ENCODE data around the gene OTOP2.
"Not testable (repeated sequence)": the region's sequence is repeated elsewhere in the genome, so short reads cannot be mapped to it uniquely, and the experiment has no call there.

The OTOP2 gene

GRCh38 chr17:74909097-74909496, 15.0 kb upstream of the OTOP2 start:
- in situ Hi-C loops (cut with MboI; ENCODE audit: low sequenced_read_pairs); H3K4me3 ChIP-seq; H3K9me3 ChIP-seq; DNase-seq (ENCODE audit: low spot score in 2 of 2); H3K36me3 ChIP-seq (replicated peaks); H3K4me1 ChIP-seq; H3K27me3 ChIP-seq (ENCODE audit: low read depth): not testable (repeated sequence)

- DNase-seq (ENCODE audit: low spot score in 2 of 2); H3K4me3 ChIP-seq; H3K27me3 ChIP-seq (ENCODE audit: low read depth); H3K4me1 ChIP-seq; H3K9me3 ChIP-seq; H3K36me3 ChIP-seq (replicated peaks); in situ Hi-C loops (cut with MboI; ENCODE audit: low sequenced_read_pairs): not testable (repeated sequence)
Measured at GRCh38 chr17:74911423-74911822, 12.7 kb upstream of the OTOP2 start.

GRCh38 chr17:74916136-74916850, 7.8 kb upstream of the OTOP2 start:
- Histone ChIP-seq H3K4me1 (no peaks in the 10 kb centered on the region), H3K36me3 (replicated peaks) (no peaks in the 10 kb centered on the region), H3K9me3 (no peaks in the 10 kb centered on the region), H3K27me3 (ENCODE audit: low read depth) (no peaks in the 10 kb centered on the region), H3K4me3 (no peak overlapping the region)
- no peak for DNase-seq (ENCODE audit: low spot score in 2 of 2)
- in situ Hi-C loops (cut with MboI; ENCODE audit: low sequenced_read_pairs), result no loop called here

- Histone ChIP-seq H3K36me3 (replicated peaks) (no peaks in the 10 kb centered on the region), H3K27me3 (ENCODE audit: low read depth) (no peaks in the 10 kb centered on the region), H3K4me3 (no peak overlapping the region), H3K4me1 (no peaks in the 10 kb centered on the region), H3K9me3 (no peaks in the 10 kb centered on the region)
- in situ Hi-C loops (cut with MboI; ENCODE audit: low sequenced_read_pairs), result no loop called here
- no peak for DNase-seq (ENCODE audit: low spot score in 2 of 2)
Measured at GRCh38 chr17:74916851-74917199, 7.2 kb upstream of the OTOP2 start.

- Histone ChIP-seq H3K4me1 (no peaks in the 10 kb centered on the region), H3K4me3 (no peak overlapping the region), H3K36me3 (replicated peaks) (no peaks in the 10 kb centered on the region), H3K27me3 (ENCODE audit: low read depth) (no peaks in the 10 kb centered on the region), H3K9me3 (no peaks in the 10 kb centered on the region)
- no peak for DNase-seq (ENCODE audit: low spot score in 2 of 2)
- in situ Hi-C loops (cut with MboI; ENCODE audit: low sequenced_read_pairs), result no loop called here
Measured at GRCh38 chr17:74917430-74917829, 6.6 kb upstream of the OTOP2 start.

GRCh38 chr17:74918906-74919305, 5.2 kb upstream of the OTOP2 start:
- Histone ChIP-seq H3K36me3 (replicated peaks) (no peaks in the 10 kb centered on the region), H3K4me3 (no peak overlapping the region), H3K27me3 (ENCODE audit: low read depth) (peaks cover 11% of the 10 kb centered on the region), H3K9me3 (no peaks in the 10 kb centered on the region), H3K4me1 (no peaks in the 10 kb centered on the region; the same call in 1 of the 2 replicates)
- in situ Hi-C loops (cut with MboI; ENCODE audit: low sequenced_read_pairs), result no loop called here
- DNase-seq (ENCODE audit: low spot score in 2 of 2), result no peak

- DNase-seq (ENCODE audit: low spot score in 2 of 2), result peak in 1 of 2 experiments; percentile 61
- peaks cover 18% of the 10 kb centered on the region for H3K27me3 ChIP-seq (ENCODE audit: low read depth)
- no peak overlapping the region for H3K4me3 ChIP-seq
- in situ Hi-C loops (cut with MboI; ENCODE audit: low sequenced_read_pairs), result loop anchor here (10.0 kb wide), 1 partner anchor 495 kb away; no protein-coding TSS in a partner anchor
- H3K9me3 ChIP-seq, result no peaks in the 10 kb centered on the region
- H3K4me1 ChIP-seq, result no peaks in the 10 kb centered on the region; the same call in 1 of the 2 replicates
- no peaks in the 10 kb centered on the region for H3K36me3 ChIP-seq (replicated peaks)
Measured at GRCh38 chr17:74919440-74920305, 4.4 kb upstream of the OTOP2 start.

GRCh38 chr17:74920306-74920620, 3.8 kb upstream of the OTOP2 start:
- Histone ChIP-seq H3K36me3 (replicated peaks) (no peaks in the 10 kb centered on the region), H3K4me3 (no peak overlapping the region), H3K4me1 (no peaks in the 10 kb centered on the region; the same call in 1 of the 2 replicates), H3K27me3 (ENCODE audit: low read depth) (peaks cover 24% of the 10 kb centered on the region), H3K9me3 (no peaks in the 10 kb centered on the region)
- in situ Hi-C loops (cut with MboI; ENCODE audit: low sequenced_read_pairs), result loop anchor here (10.0 kb wide), 1 partner anchor 495 kb away; no protein-coding TSS in a partner anchor
- no peak for DNase-seq (ENCODE audit: low spot score in 2 of 2)

- DNase-seq (ENCODE audit: low spot score in 2 of 2), result peak in 1 of 2 experiments; percentile 36
- H3K4me3 ChIP-seq, result no peak overlapping the region
- no peaks in the 10 kb centered on the region; the same call in 1 of the 2 replicates for H3K4me1 ChIP-seq
- no peaks in the 10 kb centered on the region for H3K36me3 ChIP-seq (replicated peaks)
- in situ Hi-C loops (cut with MboI; ENCODE audit: low sequenced_read_pairs), result loop anchor here (10.0 kb wide), 1 partner anchor 494 kb away; no protein-coding TSS in a partner anchor
- H3K9me3 ChIP-seq, result no peaks in the 10 kb centered on the region
- peaks cover 28% of the 10 kb centered on the region for H3K27me3 ChIP-seq (ENCODE audit: low read depth)
Measured at GRCh38 chr17:74920642-74921025, 3.4 kb upstream of the OTOP2 start.

GRCh38 chr17:74921026-74921681, 2.9 kb upstream of the OTOP2 start:
- in situ Hi-C loops (cut with MboI; ENCODE audit: low sequenced_read_pairs), result loop anchor here (10.0 kb wide), 1 partner anchor 494 kb away; no protein-coding TSS in a partner anchor
- no peak overlapping the region for H3K4me3 ChIP-seq
- no peaks in the 10 kb centered on the region for H3K9me3 ChIP-seq
- no peaks in the 10 kb centered on the region; the same call in 1 of the 2 replicates for H3K4me1 ChIP-seq
- no peak for DNase-seq (ENCODE audit: low spot score in 2 of 2)
- H3K27me3 ChIP-seq (ENCODE audit: low read depth), result peaks cover 33% of the 10 kb centered on the region
- no peaks in the 10 kb centered on the region for H3K36me3 ChIP-seq (replicated peaks)

GRCh38 chr17:74921769-74922168, 2.3 kb upstream of the OTOP2 start:
- no peak for DNase-seq (ENCODE audit: low spot score in 2 of 2)
- H3K27me3 ChIP-seq (ENCODE audit: low read depth), result peaks cover 36% of the 10 kb centered on the region

GRCh38 chr17:74922172-74922571, 1.9 kb upstream of the OTOP2 start:
- Histone ChIP-seq H3K4me1 (no peaks in the 10 kb centered on the region; the same call in 1 of the 2 replicates), H3K36me3 (replicated peaks) (no peaks in the 10 kb centered on the region), H3K27me3 (ENCODE audit: low read depth) (peaks cover 38% of the 10 kb centered on the region), H3K9me3 (no peaks in the 10 kb centered on the region), H3K4me3 (no peak overlapping the region)
- in situ Hi-C loops (cut with MboI; ENCODE audit: low sequenced_read_pairs), result loop anchor here (10.0 kb wide), 1 partner anchor 493 kb away; no protein-coding TSS in a partner anchor
- no peak for DNase-seq (ENCODE audit: low spot score in 2 of 2)

More at GRCh38 chr17:74921769-74922168, 2.3 kb upstream of the OTOP2 start:
- H3K36me3 ChIP-seq (replicated peaks), result no peaks in the 10 kb centered on the region
- H3K4me1 ChIP-seq, result no peaks in the 10 kb centered on the region; the same call in 1 of the 2 replicates
- no peaks in the 10 kb centered on the region for H3K9me3 ChIP-seq
- H3K4me3 ChIP-seq, result no peak overlapping the region
- in situ Hi-C loops (cut with MboI; ENCODE audit: low sequenced_read_pairs), result loop anchor here (10.0 kb wide), 1 partner anchor 493 kb away; no protein-coding TSS in a partner anchor

GRCh38 chr17:74922694-74923537, 1.2 kb upstream of the OTOP2 start, which contains the start of gene USH1G:
Gene USH1G, minus strand, starts transcription at chr17:74923255. Its CDS starts 182 bp downstream, at chr17:74923073.
- H3K4me3 ChIP-seq, result peak within 1 kb of the TSS; percentile 37
- peaks cover 43% of the 10 kb centered on the region for H3K27me3 ChIP-seq (ENCODE audit: low read depth)
- no peaks in the 10 kb centered on the region; the same call in 1 of the 2 replicates for H3K4me1 ChIP-seq
- peak; percentile 17 to 63 for DNase-seq (ENCODE audit: low spot score in 2 of 2)
- H3K36me3 ChIP-seq (replicated peaks), result no peaks in the 10 kb centered on the region
- H3K9me3 ChIP-seq, result no peaks in the 10 kb centered on the region
- in situ Hi-C loops (cut with MboI; ENCODE audit: low sequenced_read_pairs), result loop anchor here (10.0 kb wide), 1 partner anchor 492 kb away; no protein-coding TSS in a partner anchor
